AG08396 (cell line): ENCODE measurements around the gene OR5M8.

Experiments
- DNase-seq: peaks from one replicate; pipeline ENCODE4 v3.0.0; 2012; ENCODE audit warnings: low spot score, mixed read lengths

OR5M8 gene

GRCh38 chr11:56491270-56491669 lies at the start of gene OR5M8:
TSS of gene OR5M8 (minus strand) at chr11:56491370. CDS start at chr11:56491370, 0 bp downstream.
- DNase-seq, result no peak

- DNase-seq, result no peak
Measured at GRCh38 chr11:56533054-56533740, 42.0 kb upstream of the OR5M8 start.

- DNase-seq, result no peak
Measured at GRCh38 chr11:56531856-56532255, 40.7 kb upstream of the OR5M8 start.

GRCh38 chr11:56522008-56522407 lies 30.8 kb upstream of the OR5M8 start:
- no peak for DNase-seq

- DNase-seq, result no peak
Measured at GRCh38 chr11:56513280-56513679, 22.1 kb upstream of the OR5M8 start.

GRCh38 chr11:56509439-56509838 lies 18.3 kb upstream of the OR5M8 start:
- no peak for DNase-seq

GRCh38 chr11:56497010-56497409 lies 5.8 kb upstream of the OR5M8 start:
- no peak for DNase-seq

GRCh38 chr11:56495117-56495516 lies 3.9 kb upstream of the OR5M8 start:
- no peak for DNase-seq

- no peak for DNase-seq
Measured at GRCh38 chr11:56486801-56487200, 4.4 kb downstream of the OR5M8 start.

- DNase-seq, result no peak
Measured at GRCh38 chr11:56474729-56475235, 16.4 kb downstream of the OR5M8 start.

GRCh38 chr11:56473252-56473651 lies 17.9 kb downstream of the OR5M8 start, which contains the start of gene OR5M3:
TSS of gene OR5M3 (minus strand) at chr11:56473352. CDS start at chr11:56470497, 2,855 bp downstream.
- DNase-seq, result no peak

GRCh38 chr11:56457076-56457475 lies 34.1 kb downstream of the OR5M8 start:
- DNase-seq, result no peak

- DNase-seq, result no peak
Measured at GRCh38 chr11:56453521-56453920, 37.6 kb downstream of the OR5M8 start.
